Neural progenitor cell (in vitro differentiated cells): ENCODE measurements around the gene ARFRP1. TPM values are rescaled to one million over a fixed set of nuclear protein-coding genes. Genes with fewer than 3 reads are reported as not detected.

Experiments used
- DNase-seq: peaks from one replicate; pipeline ENCODE4 v3.0.0-alpha.2; 2016; ENCODE audit warnings: low spot score
- H2AFZ ChIP-seq: fragments of 200-600 bp; sonication (generic); replicated peaks from 2 replicates; pipeline ENCODE4 v1.6.1; 2016; ENCODE audit warnings: antibody characterized with exemption
- H3F3A ChIP-seq: fragments of 200-600 bp; sonication (generic); 2 replicates; pipeline ENCODE4 v1.6.1; 2016; ENCODE audit warnings: antibody characterized with exemption, low read depth
- H3K27ac ChIP-seq: fragments of 200-600 bp; sonication (generic); 2 replicates; pipeline ENCODE4 v1.5.1; 2016; ENCODE audit warnings: mild to moderate bottlenecking
- H3K27me3 ChIP-seq: fragments of 200-600 bp; sonication (generic); 2 replicates; pipeline ENCODE4 v1.6.1; 2016; ENCODE audit warnings: mild to moderate bottlenecking, moderate library complexity
- H3K36me3 ChIP-seq: fragments of 200-600 bp; sonication (generic); 2 replicates; pipeline ENCODE4 v1.5.1; 2016
- H3K4me1 ChIP-seq: fragments of 200-600 bp; sonication (generic); 2 replicates; pipeline ENCODE4 v1.6.1; 2016; ENCODE audit warnings: mixed run types
- H3K4me2 ChIP-seq: fragments of 200-600 bp; sonication (generic); 2 replicates; pipeline ENCODE4 v1.6.1; 2016
- H3K4me3 ChIP-seq: fragments of 200-600 bp; sonication (generic); 2 replicates; pipeline ENCODE4 v1.5.1; 2016
- H3K79me2 ChIP-seq: fragments of 200-600 bp; sonication (generic); 2 replicates; pipeline ENCODE4 v1.6.1; 2016; ENCODE audit warnings: low read depth
- H3K9ac ChIP-seq: fragments of 200-600 bp; sonication (generic); 2 replicates; pipeline ENCODE4 v1.6.1; 2016
- H3K9me3 ChIP-seq: fragments of 200-600 bp; sonication (generic); 2 replicates; pipeline ENCODE4 v1.5.1; 2016; ENCODE audit warnings: low read depth
- H4K20me1 ChIP-seq: fragments of 200-600 bp; sonication (generic); 2 replicates; pipeline ENCODE4 v1.6.1; 2016; ENCODE audit warnings: low read depth
- H3K27ac Mint-ChIP-seq: 3 replicates; pipeline ENCODE4 v1.8.0; 2021; ENCODE audit warnings: mixed read lengths
- H3K27me3 Mint-ChIP-seq: 2 replicates; pipeline ENCODE4 v1.8.0; 2022; ENCODE audit warnings: low read depth, mild to moderate bottlenecking, inconsistent platforms, moderate library complexity, mixed read lengths; ENCODE audit not compliant: insufficient read depth
- H3K36me3 Mint-ChIP-seq: 3 replicates; pipeline ENCODE4 v1.8.0; 2021; ENCODE audit warnings: mixed read lengths
- H3K4me1 Mint-ChIP-seq: 3 replicates; pipeline ENCODE4 v1.8.0; 2021; ENCODE audit warnings: mixed read lengths
- H3K4me3 Mint-ChIP-seq: 3 replicates; pipeline ENCODE4 v1.8.0; 2021; ENCODE audit warnings: mild to moderate bottlenecking, moderate library complexity, mixed read lengths
- H3K9me3 Mint-ChIP-seq: 3 replicates; pipeline ENCODE4 v1.8.0; 2020; ENCODE audit warnings: mixed read lengths
- EZH2 ChIP-seq: fragments of 200-600 bp; sonication (generic); IDR thresholded peaks from 2 replicates; pipeline ENCODE4 v1.6.1; 2017; ENCODE audit warnings: antibody characterized with exemption, mild to moderate bottlenecking, moderate library complexity
- EZH2phosphoT487 ChIP-seq: fragments of 200-600 bp; sonication (generic); IDR thresholded peaks from 2 replicates; pipeline ENCODE4 v1.6.1; 2017; ENCODE audit warnings: antibody characterized with exemption
- total RNA-seq: library from RNA; depleted of rRNA; stranded (reverse); fragments of >200 nt; gene quantifications from 2 replicates; pipeline ENCODE4 v1.2.3, GENCODE V29; 2015; ENCODE audit warnings: low replicate concordance
- TF ChIP-seq, protein P1 (sequence below): fragments of 200-600 bp; sonication (generic); IDR thresholded peaks from 2 replicates; pipeline ENCODE4 v1.5.1; 2017; ENCODE audit warnings: antibody characterized with exemption, mild to moderate bottlenecking

The ARFRP1 gene
- total RNA-seq, 1 donor from 2014 or later: 18.3 TPM

DNA sequence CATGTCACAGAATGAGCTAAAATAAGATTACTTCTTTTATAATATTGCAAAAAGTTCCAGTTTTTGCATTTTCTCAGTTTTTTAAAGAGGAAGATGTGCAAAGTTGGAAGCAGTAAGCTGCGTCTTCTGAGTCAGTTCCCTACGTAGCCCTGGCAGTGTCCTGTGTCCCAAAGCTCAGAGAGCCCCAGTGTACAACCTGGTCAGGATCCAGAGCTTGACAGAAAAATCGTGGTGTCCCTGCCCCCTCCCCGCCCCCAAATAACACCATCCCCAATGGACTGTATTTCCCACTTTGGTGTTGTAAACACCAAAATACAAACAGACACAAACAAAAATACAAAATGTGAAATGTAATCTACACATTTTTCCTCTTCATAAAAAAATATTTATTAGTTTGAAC lies 36.4 kb upstream of the ARFRP1 start:
- H3K27me3 ChIP-seq: no peaks in the 10 kb centered on the region
- no peak overlapping the region for H3K4me2 ChIP-seq
- Mint-ChIP-seq H3K27me3 (peaks cover 9% of the 10 kb centered on the region), H3K9me3 (no peaks in the 10 kb centered on the region), H3K4me3 (no peak overlapping the region), H3K4me1 (peaks cover 2% of the 10 kb centered on the region), H3K36me3 (peaks cover 4% of the 10 kb centered on the region), H3K27ac (no peak overlapping the region)
- no peak overlapping the region for H3K9ac ChIP-seq
- H2AFZ ChIP-seq: no peak overlapping the region
- no peak for DNase-seq
- no peaks in the 10 kb centered on the region for H3K9me3 ChIP-seq
- H3K79me2 ChIP-seq: peaks cover 8% of the 10 kb centered on the region
- H3K36me3 ChIP-seq: no peaks in the 10 kb centered on the region
- H3K4me1 ChIP-seq: peaks cover 8% of the 10 kb centered on the region
- H3F3A ChIP-seq: peaks cover 28% of the 10 kb centered on the region
- H3K4me3 ChIP-seq: no peak overlapping the region
- H3K27ac ChIP-seq: no peak overlapping the region
- TF ChIP-seq EZH2 (no peak), EZH2phosphoT487 (no peak)
- TF ChIP-seq, protein P1, sequence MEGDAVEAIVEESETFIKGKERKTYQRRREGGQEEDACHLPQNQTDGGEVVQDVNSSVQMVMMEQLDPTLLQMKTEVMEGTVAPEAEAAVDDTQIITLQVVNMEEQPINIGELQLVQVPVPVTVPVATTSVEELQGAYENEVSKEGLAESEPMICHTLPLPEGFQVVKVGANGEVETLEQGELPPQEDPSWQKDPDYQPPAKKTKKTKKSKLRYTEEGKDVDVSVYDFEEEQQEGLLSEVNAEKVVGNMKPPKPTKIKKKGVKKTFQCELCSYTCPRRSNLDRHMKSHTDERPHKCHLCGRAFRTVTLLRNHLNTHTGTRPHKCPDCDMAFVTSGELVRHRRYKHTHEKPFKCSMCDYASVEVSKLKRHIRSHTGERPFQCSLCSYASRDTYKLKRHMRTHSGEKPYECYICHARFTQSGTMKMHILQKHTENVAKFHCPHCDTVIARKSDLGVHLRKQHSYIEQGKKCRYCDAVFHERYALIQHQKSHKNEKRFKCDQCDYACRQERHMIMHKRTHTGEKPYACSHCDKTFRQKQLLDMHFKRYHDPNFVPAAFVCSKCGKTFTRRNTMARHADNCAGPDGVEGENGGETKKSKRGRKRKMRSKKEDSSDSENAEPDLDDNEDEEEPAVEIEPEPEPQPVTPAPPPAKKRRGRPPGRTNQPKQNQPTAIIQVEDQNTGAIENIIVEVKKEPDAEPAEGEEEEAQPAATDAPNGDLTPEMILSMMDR: no peak
- peaks cover 16% of the 10 kb centered on the region for H4K20me1 ChIP-seq

GRCh38 chr20:63743210-63743970 lies 35.6 kb upstream of the ARFRP1 start:
- Mint-ChIP-seq H3K9me3 (no peaks in the 10 kb centered on the region), H3K4me3 (peak overlapping the region; percentile 50), H3K36me3 (peaks cover 4% of the 10 kb centered on the region), H3K27me3 (peaks cover 6% of the 10 kb centered on the region), H3K4me1 (peaks cover 2% of the 10 kb centered on the region), H3K27ac (peak overlapping the region; percentile 39)
- peaks cover 23% of the 10 kb centered on the region for H4K20me1 ChIP-seq
- no peak overlapping the region for H3K4me3 ChIP-seq
- no peak overlapping the region for H2AFZ ChIP-seq
- H3K27ac ChIP-seq: no peak overlapping the region
- H3K27me3 ChIP-seq: peaks cover 2% of the 10 kb centered on the region
- DNase-seq: no peak
- H3K9ac ChIP-seq: no peak overlapping the region
- peaks cover 8% of the 10 kb centered on the region for H3K79me2 ChIP-seq
- no peaks in the 10 kb centered on the region for H3K36me3 ChIP-seq
- peaks cover 36% of the 10 kb centered on the region for H3F3A ChIP-seq
- H3K4me1 ChIP-seq: peaks cover 15% of the 10 kb centered on the region
- TF ChIP-seq, protein P1: no peak
- TF ChIP-seq EZH2 (no peak), EZH2phosphoT487 (no peak)
- H3K4me2 ChIP-seq: no peak overlapping the region
- no peaks in the 10 kb centered on the region for H3K9me3 ChIP-seq

GRCh38 chr20:63742381-63743024 lies 34.7 kb upstream of the ARFRP1 start:
- no peak overlapping the region for H3K4me3 Mint-ChIP-seq
- Histone ChIP-seq H4K20me1 (peaks cover 32% of the 10 kb centered on the region), H3K27ac (no peak overlapping the region), H3K9ac (no peak overlapping the region), H2AFZ (no peak overlapping the region), H3K79me2 (peaks cover 8% of the 10 kb centered on the region), H3K4me2 (no peak overlapping the region), H3F3A (peaks cover 43% of the 10 kb centered on the region), H3K4me3 (no peak overlapping the region), H3K36me3 (no peaks in the 10 kb centered on the region), H3K4me1 (peaks cover 24% of the 10 kb centered on the region), H3K9me3 (no peaks in the 10 kb centered on the region), H3K27me3 (peaks cover 11% of the 10 kb centered on the region)
- H3K27ac Mint-ChIP-seq: no peak overlapping the region
- H3K36me3 Mint-ChIP-seq: peaks cover 4% of the 10 kb centered on the region
- peaks cover 2% of the 10 kb centered on the region for H3K4me1 Mint-ChIP-seq
- H3K9me3 Mint-ChIP-seq: no peaks in the 10 kb centered on the region
- no peak for DNase-seq
- peaks cover 6% of the 10 kb centered on the region for H3K27me3 Mint-ChIP-seq
- TF ChIP-seq EZH2 (no peak), EZH2phosphoT487 (no peak)
- TF ChIP-seq, protein P1: no peak
